HepG2 (cell line): ENCODE measurements around the gene NR1H2. TPM values are rescaled to one million over a fixed set of nuclear protein-coding genes. Genes with fewer than 3 reads are reported as not detected.
A peak's percentile ranks its signal among the peaks of the same experiment; 100 is the strongest.

Experiments used
- ARID5B ChIP-seq: IDR thresholded peaks from 2 replicates; pipeline ENCODE4 v1.4.0; 2020; ENCODE audit warnings: mild to moderate bottlenecking, missing genetic modification reagents
- ATF2 ChIP-seq: sonication (generic); formaldehyde crosslinking; IDR thresholded peaks from 2 replicates; pipeline ENCODE4 v1.4.0; 2020; ENCODE audit warnings: missing genetic modification reagents
- CTCF ChIP-seq: sonication (generic); formaldehyde crosslinking; IDR thresholded peaks from 2 replicates; pipeline ENCODE4 v1.5.0; 2020; ENCODE audit warnings: mild to moderate bottlenecking, missing genetic modification reagents, moderate library complexity
- GPN1 ChIP-seq: sonication (generic); formaldehyde crosslinking; IDR thresholded peaks from 2 replicates; pipeline ENCODE4 v1.5.1; 2020; ENCODE audit warnings: missing genetic modification reagents, borderline replicate concordance
- JDP2 ChIP-seq: sonication (generic); formaldehyde crosslinking; IDR thresholded peaks from 2 replicates; pipeline ENCODE4 v1.8.1; 2022; ENCODE audit warnings: missing genetic modification reagents, borderline replicate concordance
- MZF1 ChIP-seq: sonication (generic); formaldehyde crosslinking; IDR thresholded peaks from 2 replicates; pipeline ENCODE4 v1.8.1; 2023; ENCODE audit warnings: mild to moderate bottlenecking, missing genetic modification reagents, borderline replicate concordance
- RBFOX2 ChIP-seq: fragments of 200-400 bp; formaldehyde crosslinking; IDR thresholded peaks from 2 replicates; pipeline ENCODE4 v1.6.1; 2017; ENCODE audit warnings: low read depth, mild to moderate bottlenecking, low read length
- SALL1 ChIP-seq: sonication (generic); formaldehyde crosslinking; IDR thresholded peaks from 2 replicates; pipeline ENCODE4 v1.8.0; 2022; ENCODE audit warnings: mild to moderate bottlenecking, missing genetic modification reagents
- TRAFD1 ChIP-seq: sonication (generic); formaldehyde crosslinking; IDR thresholded peaks from 2 replicates; pipeline ENCODE4 v1.5.1; 2020; ENCODE audit warnings: missing genetic modification reagents, mild to moderate bottlenecking, borderline replicate concordance
- ZFP36 ChIP-seq: fragments of 150-350 bp; IDR thresholded peaks from 2 replicates; pipeline ENCODE4 v1.6.1; 2018; ENCODE audit warnings: borderline replicate concordance, low read length, low read depth; ENCODE audit not compliant: partially characterized antibody
- ZFP91 ChIP-seq: sonication (generic); formaldehyde crosslinking; IDR thresholded peaks from 2 replicates; pipeline ENCODE4 v1.9.0; 2022; ENCODE audit warnings: missing genetic modification reagents, mild to moderate bottlenecking, borderline replicate concordance
- ZNF580 ChIP-seq: IDR thresholded peaks from 2 replicates; pipeline ENCODE4 v1.6.1; 2016; ENCODE audit warnings: low read depth, borderline replicate concordance
- ZUFSP ChIP-seq: sonication (generic); formaldehyde crosslinking; IDR thresholded peaks from 2 replicates; pipeline ENCODE4 v1.9.0; 2021; ENCODE audit warnings: missing genetic modification reagents, mild to moderate bottlenecking, borderline replicate concordance
- polyA plus RNA-seq, 8 experiments: library from polyadenylated mRNA; depleted of rRNA in 3 of 8; stranded (reverse) in 7 of 8; unstranded in 1 of 8; fragments of >200 nt; fragmentation: Illumina TruSeq in 4 of 8; extraction: Trizol in 4 of 8; gene quantifications; 2 replicates each; pipeline versions ENCODE4 v1.2.1 to v1.2.3, GENCODE V29; 2011 to 2016; ENCODE audit warnings: low read depth in 4 of 8, missing spikeins in 1 of 8, mixed read lengths in 1 of 8; ENCODE audit not compliant: insufficient read depth in 1 of 8
- total RNA-seq, 5 experiments: library from RNA; depleted of rRNA; stranded (reverse); fragments of >200 nt; fragmentation: Illumina TruSeq; extraction: Trizol; gene quantifications; 2 replicates each; pipeline ENCODE4 v1.2.3, GENCODE V29; 2016; ENCODE audit warnings: low read depth in 1 of 5

Gene NR1H2
- total and polyA plus RNA-seq, 2 of the 13 experiments (the other 11 are each of a cell fraction or from before 2014, with no cell fraction given) = 10.3 to 13.5 TPM

- TF ChIP-seq CTCF (CRISPR knock-in tag) (peak; percentile 91), SALL1 (CRISPR knock-in tag) (peak; percentile 36; the same call in 1 of the 2 replicates), JDP2 (CRISPR knock-in tag) (no peak), ARID5B (CRISPR knock-in tag) (0 out of 2 replicates have a peak, but pooled peaks have one; percentile 14), GPN1 (CRISPR knock-in tag) (no peak), RBFOX2 (no peak), ZFP36 (peak; percentile 36), ZFP91 (CRISPR knock-in tag) (peak; percentile 56; the same call in 1 of the 2 replicates), ZNF580 (CRISPR knock-in tag) (no peak), MZF1 (CRISPR knock-in tag) (no peak), ATF2 (CRISPR knock-in tag) (0 out of 2 replicates have a peak, but pooled peaks have one; percentile 45), ZUFSP (CRISPR knock-in tag) (no peak), TRAFD1 (CRISPR knock-in tag) (no peak)
Measured at GRCh38 chr19:50357178-50358100, 18.8 kb upstream of the NR1H2 start (continued).
